HepG2 (cell line): ENCODE measurements around the gene PTCD1. TPM values are rescaled to one million over a fixed set of nuclear protein-coding genes. Genes with fewer than 3 reads are reported as not detected.

Source experiments
- CBX5 ChIP-seq: sonication (generic); formaldehyde crosslinking; IDR thresholded peaks from 2 replicates; pipeline ENCODE4 v1.4.0; 2020; ENCODE audit warnings: missing genetic modification reagents, borderline replicate concordance
- FOXK1 ChIP-seq: sonication (generic); formaldehyde crosslinking; IDR thresholded peaks from 2 replicates; pipeline ENCODE4 v1.4.0; 2020; ENCODE audit warnings: low read depth, missing genetic modification reagents, borderline replicate concordance
- HNRNPL ChIP-seq: fragments of 200-400 bp; formaldehyde crosslinking; IDR thresholded peaks from 2 replicates; pipeline ENCODE4 v1.6.1; 2017; ENCODE audit warnings: mild to moderate bottlenecking, low read depth, low read length
- JARID2 ChIP-seq: sonication (generic); formaldehyde crosslinking; IDR thresholded peaks from 2 replicates; pipeline ENCODE4 v1.8.1; 2023; ENCODE audit warnings: missing genetic modification reagents, inconsistent platforms; ENCODE audit not compliant: insufficient replicate concordance
- KAT8 ChIP-seq: IDR thresholded peaks from 2 replicates; pipeline ENCODE4 v1.6.1; 2016; ENCODE audit warnings: missing genetic modification reagents, missing compliant biosample characterization
- KLF6 ChIP-seq: IDR thresholded peaks from 2 replicates; pipeline ENCODE4 v1.8.0; 2016; ENCODE audit warnings: missing biosample characterization, missing genetic modification reagents
- MAF1 ChIP-seq: sonication (generic); formaldehyde crosslinking; IDR thresholded peaks from 2 replicates; pipeline ENCODE4 v1.5.0; 2020; ENCODE audit warnings: missing genetic modification reagents, borderline replicate concordance
- MAZ ChIP-seq, 2 experiments: sonication (generic) in 1 of 2; formaldehyde crosslinking in 1 of 2; IDR thresholded peaks; 2 replicates each; pipeline versions ENCODE4 v1.5.0 to v1.6.1; 2012 to 2020; ENCODE audit warnings: low read depth in 2 of 2, mild to moderate bottlenecking in 2 of 2, borderline replicate concordance in 1 of 2, improper control_type of control experiment in 1 of 2, low read length in 1 of 2, missing genetic modification reagents in 1 of 2, moderate library complexity in 1 of 2
- MIER3 ChIP-seq: IDR thresholded peaks from 2 replicates; pipeline ENCODE4 v1.6.1; 2016; ENCODE audit warnings: missing compliant biosample characterization, borderline replicate concordance
- REPIN1 ChIP-seq: sonication (generic); formaldehyde crosslinking; IDR thresholded peaks from 2 replicates; pipeline ENCODE4 v1.8.0; 2022; ENCODE audit warnings: missing genetic modification reagents, low read depth, mild to moderate bottlenecking, borderline replicate concordance
- RORA ChIP-seq: sonication (generic); formaldehyde crosslinking; IDR thresholded peaks from 2 replicates; pipeline ENCODE4 v1.5.0; 2020; ENCODE audit warnings: mild to moderate bottlenecking, missing genetic modification reagents, moderate library complexity
- SIX4 ChIP-seq: sonication (generic); formaldehyde crosslinking; IDR thresholded peaks from 2 replicates; pipeline ENCODE4 v1.4.0; 2020; ENCODE audit warnings: missing genetic modification reagents
- SPEN ChIP-seq: sonication (generic); formaldehyde crosslinking; IDR thresholded peaks from 2 replicates; pipeline ENCODE4 v1.5.1; 2020; ENCODE audit warnings: low read depth, mild to moderate bottlenecking, missing genetic modification reagents
- ZFP36L2 ChIP-seq: sonication (generic); formaldehyde crosslinking; IDR thresholded peaks from 2 replicates; pipeline ENCODE4 v1.4.0; 2020; ENCODE audit warnings: missing genetic modification reagents
- ZMYM4 ChIP-seq: sonication (generic); formaldehyde crosslinking; IDR thresholded peaks from 2 replicates; pipeline ENCODE4 v1.8.1; 2023; ENCODE audit warnings: mild to moderate bottlenecking, missing genetic modification reagents
- ZNF232 ChIP-seq: sonication (generic); formaldehyde crosslinking; IDR thresholded peaks from 2 replicates; pipeline ENCODE4 v1.4.0; 2020; ENCODE audit warnings: missing genetic modification reagents, borderline replicate concordance
- ZNF619 ChIP-seq: sonication (generic); formaldehyde crosslinking; IDR thresholded peaks from 2 replicates; pipeline ENCODE4 v1.4.0; 2020; ENCODE audit warnings: mild to moderate bottlenecking, missing genetic modification reagents
- ZNF644 ChIP-seq: IDR thresholded peaks from 2 replicates; pipeline ENCODE4 v1.6.1; 2016; ENCODE audit warnings: low read depth
- ZNF652 ChIP-seq: IDR thresholded peaks from 2 replicates; pipeline ENCODE4 v1.6.1; 2016; ENCODE audit warnings: low read depth, borderline replicate concordance
- ZNF792 ChIP-seq: IDR thresholded peaks from 2 replicates; pipeline ENCODE4 v1.6.1; 2016
- polyA plus RNA-seq, 8 experiments: library from polyadenylated mRNA; depleted of rRNA in 3 of 8; stranded (reverse) in 7 of 8; unstranded in 1 of 8; fragments of >200 nt; fragmentation: Illumina TruSeq in 4 of 8; extraction: Trizol in 4 of 8; gene quantifications; 2 replicates each; pipeline versions ENCODE4 v1.2.1 to v1.2.3, GENCODE V29; 2011 to 2016; ENCODE audit warnings: low read depth in 4 of 8, missing spikeins in 1 of 8, mixed read lengths in 1 of 8; ENCODE audit not compliant: insufficient read depth in 1 of 8
- total RNA-seq, 5 experiments: library from RNA; depleted of rRNA; stranded (reverse); fragments of >200 nt; fragmentation: Illumina TruSeq; extraction: Trizol; gene quantifications; 2 replicates each; pipeline ENCODE4 v1.2.3, GENCODE V29; 2016; ENCODE audit warnings: low read depth in 1 of 5
- TF ChIP-seq, protein P1 (sequence below): IDR thresholded peaks from 2 replicates; pipeline ENCODE4 v1.6.1; 2016; ENCODE audit warnings: low read depth, control low read depth
- TF ChIP-seq, protein P2 (sequence below), 2 experiments: sonication (generic) in 1 of 2; formaldehyde crosslinking in 1 of 2; IDR thresholded peaks; 2 replicates each; pipeline versions ENCODE4 v1.4.0 to v1.6.1; 2018 to 2020; ENCODE audit warnings: missing genetic modification reagents in 2 of 2, borderline replicate concordance in 1 of 2, low read depth in 1 of 2, mild to moderate bottlenecking in 1 of 2, missing biosample characterization in 1 of 2
- TF ChIP-seq, protein P3 (sequence below): sonication (generic); formaldehyde crosslinking; IDR thresholded peaks from 2 replicates; pipeline ENCODE4 v1.8.0; 2022; ENCODE audit warnings: missing genetic modification reagents, low read depth, mild to moderate bottlenecking, borderline replicate concordance
- TF ChIP-seq, protein P4 (sequence below): sonication (generic); formaldehyde crosslinking; IDR thresholded peaks from 2 replicates; pipeline ENCODE4 v1.4.0; 2020; ENCODE audit warnings: missing genetic modification reagents

Gene PTCD1
- total and polyA plus RNA-seq, 2 of the 13 experiments (the other 11 are each of a cell fraction or from before 2014, with no cell fraction given): 3.0 to 8.4 TPM

DNA sequence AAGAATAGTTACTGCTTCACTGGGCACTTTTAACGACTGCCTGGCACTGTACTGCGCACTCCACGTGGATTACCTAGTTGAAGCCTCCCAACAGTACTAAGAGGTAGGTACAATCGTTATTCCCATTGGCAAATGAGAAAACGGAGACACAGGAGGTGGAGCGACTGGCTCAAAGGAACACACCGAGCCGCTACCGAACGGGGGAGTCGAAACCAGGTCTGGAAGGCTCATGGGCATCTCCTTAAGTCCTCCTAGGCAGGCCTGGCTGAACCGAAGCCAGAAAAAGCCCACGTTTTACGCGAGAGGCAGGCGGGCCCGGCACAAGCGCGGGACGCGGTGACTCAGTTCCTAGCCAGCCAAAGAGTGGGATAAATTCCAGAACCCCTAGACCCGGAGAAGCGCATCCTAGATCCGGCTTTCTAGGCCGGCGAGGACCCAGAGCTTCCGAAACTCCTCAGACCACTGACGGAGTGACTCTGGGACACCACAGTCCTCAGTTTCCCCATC is 30.7 kb downstream of the PTCD1 start (continued):
- no peak for TF ChIP-seq KAT8 (CRISPR knock-in tag)
- no peak for TF ChIP-seq ZNF652
- no peak for TF ChIP-seq ZNF232
- TF ChIP-seq, protein P1, sequence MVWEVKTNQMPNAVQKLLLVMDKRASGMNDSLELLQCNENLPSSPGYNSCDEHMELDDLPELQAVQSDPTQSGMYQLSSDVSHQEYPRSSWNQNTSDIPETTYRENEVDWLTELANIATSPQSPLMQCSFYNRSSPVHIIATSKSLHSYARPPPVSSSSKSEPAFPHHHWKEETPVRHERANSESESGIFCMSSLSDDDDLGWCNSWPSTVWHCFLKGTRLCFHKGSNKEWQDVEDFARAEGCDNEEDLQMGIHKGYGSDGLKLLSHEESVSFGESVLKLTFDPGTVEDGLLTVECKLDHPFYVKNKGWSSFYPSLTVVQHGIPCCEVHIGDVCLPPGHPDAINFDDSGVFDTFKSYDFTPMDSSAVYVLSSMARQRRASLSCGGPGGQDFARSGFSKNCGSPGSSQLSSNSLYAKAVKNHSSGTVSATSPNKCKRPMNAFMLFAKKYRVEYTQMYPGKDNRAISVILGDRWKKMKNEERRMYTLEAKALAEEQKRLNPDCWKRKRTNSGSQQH: no peak; the same call in 1 of the 2 replicates
- 0 out of 2 replicates have a peak, but pooled peaks have one; percentile 6 for TF ChIP-seq ZMYM4 (CRISPR knock-in tag)
- no peak for TF ChIP-seq ZNF792 (CRISPR knock-in tag)
- peak; percentile 21; the same call in 1 of the 2 replicates for TF ChIP-seq FOXK1 (CRISPR knock-in tag)
- TF ChIP-seq MIER3 (CRISPR knock-in tag): no peak
- TF ChIP-seq SPEN: no peak
- no peak for TF ChIP-seq JARID2 (CRISPR knock-in tag)
- no peak for TF ChIP-seq CBX5 (CRISPR knock-in tag)
- TF ChIP-seq ZNF644: no peak
- no peak for TF ChIP-seq MAF1 (CRISPR knock-in tag)
- no peak for TF ChIP-seq REPIN1 (CRISPR knock-in tag)
- 0 out of 2 replicates have a peak, but pooled peaks have one; percentile 3 for TF ChIP-seq HNRNPL
- no peak for TF ChIP-seq ZNF619 (CRISPR knock-in tag)
- TF ChIP-seq, protein P2, sequence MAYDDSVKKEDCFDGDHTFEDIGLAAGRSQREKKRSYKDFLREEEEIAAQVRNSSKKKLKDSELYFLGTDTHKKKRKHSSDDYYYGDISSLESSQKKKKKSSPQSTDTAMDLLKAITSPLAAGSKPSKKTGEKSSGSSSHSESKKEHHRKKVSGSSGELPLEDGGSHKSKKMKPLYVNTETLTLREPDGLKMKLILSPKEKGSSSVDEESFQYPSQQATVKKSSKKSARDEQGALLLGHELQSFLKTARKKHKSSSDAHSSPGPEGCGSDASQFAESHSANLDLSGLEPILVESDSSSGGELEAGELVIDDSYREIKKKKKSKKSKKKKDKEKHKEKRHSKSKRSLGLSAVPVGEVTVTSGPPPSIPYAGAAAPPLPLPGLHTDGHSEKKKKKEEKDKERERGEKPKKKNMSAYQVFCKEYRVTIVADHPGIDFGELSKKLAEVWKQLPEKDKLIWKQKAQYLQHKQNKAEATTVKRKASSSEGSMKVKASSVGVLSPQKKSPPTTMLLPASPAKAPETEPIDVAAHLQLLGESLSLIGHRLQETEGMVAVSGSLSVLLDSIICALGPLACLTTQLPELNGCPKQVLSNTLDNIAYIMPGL (CRISPR knock-in tag; IDR thresholded peaks at IDR 0.05; ENCODE audit: borderline replicate concordance in 1 of 2, low read depth in 1 of 2): 0 out of 4 replicates have a peak, but pooled peaks of 1 of the 2 experiments have one; percentile 40
- no peak for TF ChIP-seq ZFP36L2
- no peak for TF ChIP-seq SIX4 (CRISPR knock-in tag)
- TF ChIP-seq MAZ (IDR thresholded peaks at IDR 0.05; ENCODE audit: borderline replicate concordance, low read depth, low read length): no peak
- TF ChIP-seq MAZ (CRISPR knock-in tag; IDR thresholded peaks at IDR 0.05; ENCODE audit: low read depth): no peak
- TF ChIP-seq, protein P3, sequence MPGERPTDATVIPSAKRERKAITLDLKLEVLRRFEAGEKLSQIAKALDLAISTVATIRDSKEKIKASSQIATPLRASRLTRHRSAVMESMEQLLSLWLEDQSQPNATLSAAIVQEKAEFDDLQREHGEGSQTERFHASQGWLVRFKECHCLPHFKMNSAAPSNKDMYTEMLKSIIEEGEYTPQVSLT (CRISPR knock-in tag): no peak
- TF ChIP-seq, protein P4, sequence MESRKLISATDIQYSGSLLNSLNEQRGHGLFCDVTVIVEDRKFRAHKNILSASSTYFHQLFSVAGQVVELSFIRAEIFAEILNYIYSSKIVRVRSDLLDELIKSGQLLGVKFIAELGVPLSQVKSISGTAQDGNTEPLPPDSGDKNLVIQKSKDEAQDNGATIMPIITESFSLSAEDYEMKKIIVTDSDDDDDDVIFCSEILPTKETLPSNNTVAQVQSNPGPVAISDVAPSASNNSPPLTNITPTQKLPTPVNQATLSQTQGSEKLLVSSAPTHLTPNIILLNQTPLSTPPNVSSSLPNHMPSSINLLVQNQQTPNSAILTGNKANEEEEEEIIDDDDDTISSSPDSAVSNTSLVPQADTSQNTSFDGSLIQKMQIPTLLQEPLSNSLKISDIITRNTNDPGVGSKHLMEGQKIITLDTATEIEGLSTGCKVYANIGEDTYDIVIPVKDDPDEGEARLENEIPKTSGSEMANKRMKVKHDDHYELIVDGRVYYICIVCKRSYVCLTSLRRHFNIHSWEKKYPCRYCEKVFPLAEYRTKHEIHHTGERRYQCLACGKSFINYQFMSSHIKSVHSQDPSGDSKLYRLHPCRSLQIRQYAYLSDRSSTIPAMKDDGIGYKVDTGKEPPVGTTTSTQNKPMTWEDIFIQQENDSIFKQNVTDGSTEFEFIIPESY (CRISPR knock-in tag): no peak
- peak; percentile 14; the same call in 1 of the 2 replicates for TF ChIP-seq KLF6
- no peak for TF ChIP-seq RORA (CRISPR knock-in tag)
